Activated CD8-positive, alpha-beta T cell treated with anti-CD3 and anti-CD28 coated beads for 36 hours (primary cell): ENCODE data around the gene OR5K1. TPM values are rescaled to one million over a fixed set of nuclear protein-coding genes. Genes with fewer than 3 reads are reported as not detected.

Experiments
- ATAC-seq: fragments of 200-7000 bp; cut with Tn5 transposase; one replicate; pipeline ENCODE4 v1.10.0; 2021; ENCODE audit warnings: mild to moderate bottlenecking, moderate library complexity
- CTCF ChIA-PET: fragments of 350-600 bp; sonication (Branson Sonifier 250); formaldehyde crosslinking; loops from one replicate; lab custom pipeline; 2021; ENCODE audit warnings: antibody characterized with exemption; lab: Charles Lee
- POLR2A ChIA-PET: fragments of 350-600 bp; sonication (Branson Sonifier 250); formaldehyde crosslinking; loops from one replicate; lab custom pipeline; 2021; ENCODE audit warnings: antibody characterized with exemption; lab: Charles Lee
- DNase-seq: peaks from one replicate; pipeline ENCODE4 v3.0.0-alpha.2; 2020
- H3K27ac Mint-ChIP-seq: one replicate; pipeline ENCODE4 v1.8.0; 2021; ENCODE audit warnings: mild to moderate bottlenecking, mixed read lengths
- H3K27me3 Mint-ChIP-seq: one replicate; pipeline ENCODE4 v1.8.0; 2021; ENCODE audit warnings: mixed read lengths
- H3K36me3 Mint-ChIP-seq: one replicate; pipeline ENCODE4 v1.8.0; 2021; ENCODE audit warnings: low read depth, mixed read lengths
- H3K4me1 Mint-ChIP-seq: one replicate; pipeline ENCODE4 v1.8.0; 2021; ENCODE audit warnings: low read depth, mixed read lengths
- H3K4me3 Mint-ChIP-seq: one replicate; pipeline ENCODE4 v1.8.0; 2021; ENCODE audit warnings: mild to moderate bottlenecking, moderate library complexity, mixed read lengths
- H3K9me3 Mint-ChIP-seq: one replicate; pipeline ENCODE4 v1.8.0; 2021; ENCODE audit warnings: mixed read lengths
- CTCF ChIP-seq: fragments of 200-600 bp; IDR thresholded peaks from one replicate; pipeline ENCODE4 v1.8.0; 2022; ENCODE audit warnings: antibody characterized with exemption, mild to moderate bottlenecking
- intact Hi-C: fragments of 100-400 bp; cut with micrococcal nuclease; formaldehyde crosslinking; loops from one replicate; pipeline ENCODE4 v1.10.0; 2022
- total RNA-seq, 2 experiments: library from RNA; stranded (reverse); gene quantifications; one replicate each; pipeline ENCODE4 v1.2.3, GENCODE V29; 2021

OR5K1 gene
- total RNA-seq, result not detected

GRCh38 chr3:98462901-98463300 lies at the start of gene OR5K1:
OR5K1 (plus strand) TSS chr3:98463201; CDS start chr3:98469577, 6,376 bp downstream.
- ATAC-seq, result no peak
- peaks cover 4% of the 10 kb centered on the region for H3K9me3 Mint-ChIP-seq
- CTCF ChIA-PET, result no interaction called here
- intact Hi-C loops, result no loop called here
- no peak for DNase-seq
- POLR2A ChIA-PET, result no interaction called here
- no peak within 1 kb of the TSS for H3K27ac Mint-ChIP-seq
- H3K27me3 Mint-ChIP-seq, result peaks cover 2% of the 10 kb centered on the region
- no peaks in the 10 kb centered on the region for H3K36me3 Mint-ChIP-seq
- peaks cover 4% of the 10 kb centered on the region for H3K4me1 Mint-ChIP-seq
- no peak for TF ChIP-seq CTCF
- no peak within 1 kb of the TSS for H3K4me3 Mint-ChIP-seq

- intact Hi-C loops, result no loop called here
- ChIA-PET POLR2A (no interaction called here), CTCF (no interaction called here)
- Mint-ChIP-seq H3K4me1 (no peaks in the 10 kb centered on the region), H3K9me3 (peaks cover 27% of the 10 kb centered on the region), H3K4me3 (no peak overlapping the region), H3K27ac (no peak overlapping the region), H3K36me3 (peaks cover 2% of the 10 kb centered on the region), H3K27me3 (no peaks in the 10 kb centered on the region)
- no peak for DNase-seq
- ATAC-seq, result no peak
- no peak for TF ChIP-seq CTCF
These were observed 30.4 kb upstream of the OR5K1 start for GRCh38 chr3:98432575-98432974.

GRCh38 chr3:98433764-98434163 lies 29.2 kb upstream of the OR5K1 start:
- POLR2A ChIA-PET, result no interaction called here
- DNase-seq, result no peak
- ATAC-seq, result no peak
- Mint-ChIP-seq H3K4me1 (no peaks in the 10 kb centered on the region), H3K36me3 (peaks cover 2% of the 10 kb centered on the region), H3K27me3 (no peaks in the 10 kb centered on the region), H3K27ac (no peak overlapping the region), H3K4me3 (no peak overlapping the region), H3K9me3 (peaks cover 20% of the 10 kb centered on the region)
- intact Hi-C loops, result no loop called here
- CTCF ChIA-PET, result no interaction called here
- no peak for TF ChIP-seq CTCF

GRCh38 chr3:98434412-98434811 lies 28.6 kb upstream of the OR5K1 start:
- ATAC-seq, result no peak
- Mint-ChIP-seq H3K27ac (no peak overlapping the region), H3K9me3 (peaks cover 13% of the 10 kb centered on the region), H3K4me3 (no peak overlapping the region), H3K36me3 (peaks cover 2% of the 10 kb centered on the region), H3K27me3 (no peaks in the 10 kb centered on the region), H3K4me1 (no peaks in the 10 kb centered on the region)
- CTCF ChIA-PET, result no interaction called here
- DNase-seq, result no peak
- intact Hi-C loops, result no loop called here
- TF ChIP-seq CTCF, result no peak
- POLR2A ChIA-PET, result no interaction called here

GRCh38 chr3:98440283-98440682 lies 22.7 kb upstream of the OR5K1 start:
- H3K4me1 Mint-ChIP-seq, result no peaks in the 10 kb centered on the region
- no peak overlapping the region for H3K27ac Mint-ChIP-seq
- H3K36me3 Mint-ChIP-seq, result no peaks in the 10 kb centered on the region
- H3K27me3 Mint-ChIP-seq, result no peaks in the 10 kb centered on the region
- intact Hi-C loops, result no loop called here
- no peak for ATAC-seq
- CTCF ChIA-PET, result no interaction called here
- H3K4me3 Mint-ChIP-seq, result no peak overlapping the region
- H3K9me3 Mint-ChIP-seq, result no peaks in the 10 kb centered on the region
- no peak for DNase-seq
- no peak for TF ChIP-seq CTCF
- POLR2A ChIA-PET, result no interaction called here
